Testis (tissue), 2 donors: ENCODE measurements around the gene DENND10.

Source experiments
- CTCF ChIP-seq, 3 experiments: fragments of 450-650 bp in 2 of 3; fragments of 200-600 bp in 1 of 3; sonication (generic) in 1 of 3; IDR thresholded peaks; one replicate each; pipeline ENCODE4 v1.5.1; 2016 to 2019; ENCODE audit warnings: antibody characterized with exemption in 3 of 3, mild to moderate bottlenecking in 2 of 3, moderate library complexity in 1 of 3
- POLR2A ChIP-seq: fragments of 450-650 bp; IDR thresholded peaks from one replicate; pipeline ENCODE4 v1.6.1; 2017; ENCODE audit warnings: antibody characterized with exemption, mild to moderate bottlenecking, moderate library complexity

- TF ChIP-seq CTCF (IDR thresholded peaks at IDR 0.05) (no peak), POLR2A (no peak)
These were observed 25.8 kb downstream of the DENND10 start for GRCh38 chr10:119129721-119130120.
